Right lobe of liver (tissue), 6 donors: ENCODE data around the gene WNK1. TPM values are rescaled to one million over a fixed set of nuclear protein-coding genes. Genes with fewer than 3 reads are reported as not detected.

Experiments used
- ATAC-seq, 4 donors: fragments of 200-7000 bp; cut with Tn5 transposase; one replicate each; pipeline ENCODE4 v1.9.1; 2020; ENCODE audit warnings: mild to moderate bottlenecking in 4 of 4, moderate library complexity in 4 of 4
- DNase-seq, 3 donors: peaks; one replicate each; pipeline ENCODE4 v3.0.0-alpha.2; 2020
- H3K27ac ChIP-seq, 3 donors: fragments of 200-600 bp; one replicate each; pipeline ENCODE4 v1.8.0; 2022
- H3K27me3 ChIP-seq, 2 donors: fragments of 200-600 bp; one replicate each; pipeline ENCODE4 v1.8.0; 2022
- H3K36me3 ChIP-seq, 4 donors: fragments of 200-600 bp; sonication (generic) in 1 of 4; one replicate each; pipeline versions ENCODE4 v1.5.1 to v1.8.0; 2017 to 2022; ENCODE audit warnings: control low read depth in 1 of 4
- H3K4me1 ChIP-seq, 4 donors: fragments of 200-600 bp; sonication (generic) in 1 of 4; one replicate each; pipeline versions ENCODE4 v1.5.1 to v1.8.0; 2017 to 2022; ENCODE audit warnings: control low read depth in 1 of 4
- H3K4me3 ChIP-seq, 3 donors: fragments of 200-600 bp; one replicate each; pipeline ENCODE4 v1.8.0; 2022
- H3K9me3 ChIP-seq, 4 donors: fragments of 200-600 bp; sonication (generic) in 1 of 4; one replicate each; pipeline versions ENCODE4 v1.5.1 to v1.8.0; 2017 to 2022; ENCODE audit warnings: control low read depth in 1 of 4
- CTCF ChIP-seq, 4 donors: fragments of 200-600 bp in 3 of 4; fragments of 450-650 bp in 1 of 4; IDR thresholded peaks; one replicate each; pipeline versions ENCODE4 v1.5.1 to v1.8.0; 2016 to 2022; ENCODE audit warnings: antibody characterized with exemption in 4 of 4, mild to moderate bottlenecking in 2 of 4
- POLR2A ChIP-seq: fragments of 450-650 bp; IDR thresholded peaks from one replicate; pipeline ENCODE4 v1.6.1; 2017; ENCODE audit warnings: antibody characterized with exemption, mild to moderate bottlenecking
- WGBS: methylation state at CpG from one replicate; pipeline ENCODE4 v1.1.6; 2018; ENCODE audit warnings: low coverage, low lambda C conversion rate; ENCODE audit not compliant: insufficient coverage; ENCODE audit errors: missing lambda C conversion rate; 5-methylcytosine and 5-hydroxymethylcytosine counted together
- intact Hi-C, 2 donors: fragments of 100-400 bp; cut with DNase I; formaldehyde crosslinking; loops; one replicate each; pipeline versions ENCODE4 v1.11.2 to v1.14.1; 2022
- total RNA-seq, 6 experiments: library from RNA; depleted of rRNA in 2 of 6; stranded (reverse); fragments of >200 nt in 2 of 6; fragmentation: NEBNext Ultra II Directional in 3 of 6; extraction: Animal tissue kit (Norgen Biotek cat#: 25700) in 3 of 6; gene quantifications; one replicate each; pipeline versions ENCODE4 v1.1.0 to v1.2.4, GENCODE V29; 2016 to 2023
- donor health status: DM: no; HTN: yes; CAD: no.
- donor health status: DM: no; HTN: no; CAD: no.
- donor health status: DM: no; HTN: no; CAD: no.
- donor health status: DM: no; HTN: yes; CAD: no.
- donor health status: DM: no; HTN: yes; CAD: no.

Gene WNK1
- total RNA-seq, 6 experiments from 2014 or later: 72.0 to 115 (median 93.1) TPM

- no peak overlapping the region for H3K27ac ChIP-seq
- H3K4me1 ChIP-seq: no peaks in the 10 kb centered on the region
- intact Hi-C loops: no loop called here
- H3K9me3 ChIP-seq: no peaks in the 10 kb centered on the region
- H3K27me3 ChIP-seq: no peaks in the 10 kb centered on the region
- 73% methylated on average over 4 of the region's 4 CpGs for WGBS
- ATAC-seq (no peak), DNase-seq (no peak)
- TF ChIP-seq POLR2A (no peak), CTCF (IDR thresholded peaks at IDR 0.05) (no peak)
- peaks cover 0 to 91% (median 26%) of the 10 kb centered on the region in 4 donors for H3K36me3 ChIP-seq
- H3K4me3 ChIP-seq: no peak overlapping the region
These were observed 158.0 kb downstream of the WNK1 start for GRCh38 chr12:910416-910815.

- H3K27me3 ChIP-seq: no peaks in the 10 kb centered on the region
- DNase-seq: no peak
- H3K9me3 ChIP-seq: no peaks in the 10 kb centered on the region
- ATAC-seq: peak in 3 of 4 donors; percentile 45 to 62 (median 58)
- intact Hi-C loops: no loop called here
- peaks cover 0 to 91% (median 25%) of the 10 kb centered on the region in 4 donors for H3K36me3 ChIP-seq
- no peaks in the 10 kb centered on the region for H3K4me1 ChIP-seq
- no peak overlapping the region for H3K4me3 ChIP-seq
- no peak overlapping the region for H3K27ac ChIP-seq
- TF ChIP-seq POLR2A (no peak), CTCF (IDR thresholded peaks at IDR 0.05) (no peak)
- 61% methylated on average over 10 of the region's 10 CpGs for WGBS
These were observed 158.9 kb downstream of the WNK1 start for GRCh38 chr12:911191-911826.

- Histone ChIP-seq H3K4me1 (no peaks in the 10 kb centered on the region), H3K4me3 (no peak overlapping the region), H3K36me3 (peaks cover 0 to 90% (median 26%) of the 10 kb centered on the region in 4 donors), H3K27ac (no peak overlapping the region), H3K27me3 (no peaks in the 10 kb centered on the region), H3K9me3 (no peaks in the 10 kb centered on the region)
- intact Hi-C loops: no loop called here
- DNase-seq (no peak), ATAC-seq (no peak)
- WGBS: 88% methylated on average over 7 of the region's 7 CpGs
- TF ChIP-seq POLR2A (no peak), CTCF (IDR thresholded peaks at IDR 0.05) (no peak)
These were observed 160.3 kb downstream of the WNK1 start for GRCh38 chr12:912466-913235.

- ATAC-seq (no peak), DNase-seq (no peak)
- Histone ChIP-seq H3K4me3 (no peak overlapping the region), H3K4me1 (no peaks in the 10 kb centered on the region), H3K27ac (no peak overlapping the region), H3K36me3 (peaks cover 0 to 77% (median 18%) of the 10 kb centered on the region in 4 donors), H3K9me3 (no peaks in the 10 kb centered on the region), H3K27me3 (no peaks in the 10 kb centered on the region)
- no peak for TF ChIP-seq CTCF (IDR thresholded peaks at IDR 0.05)
- no peak for TF ChIP-seq POLR2A
- WGBS: 86% methylated on average over 12 of the region's 15 CpGs
- intact Hi-C loops: no loop called here
These were observed 161.7 kb downstream of the WNK1 start for GRCh38 chr12:913919-914698.
